K562 (cell line): Measurements from ENCODE around the gene PLCB1. TPM values are rescaled to one million over a fixed set of nuclear protein-coding genes. Genes with fewer than 3 reads are reported as not detected.
"Not testable (repeated sequence)": the region's sequence is repeated elsewhere in the genome, so short reads cannot be mapped to it uniquely, and the experiment has no call there.

ENCODE experiments used
- ATAC-seq: fragments of 200-7000 bp; cut with Tn5 transposase; 3 replicates; pipeline ENCODE4 v1.9.1; 2020; ENCODE audit warnings: moderate library complexity
- BruUV-seq: library from RNA; stranded (reverse); fragments of 400-500 nt; replicated peaks from 2 replicates; lab custom pipeline; 2021; lab: Mats Ljungman, UMichigan
- CTCF ChIA-PET: fragments of 300-600 bp; formaldehyde crosslinking; extraction: SDS; loops from one replicate; lab custom pipeline; 2021; ENCODE audit warnings: low intra/inter-chr PET ratio; lab: Yijun Ruan, JAX
- POLR2A ChIA-PET: fragments of 300-600, 350-650 bp; sonication (Branson Sonifier 250); formaldehyde crosslinking; extraction: SDS; loops from one replicate; lab custom pipeline; 2021; ENCODE audit warnings: antibody characterized with exemption, inconsistent platforms; lab: Yijun Ruan, JAX
- DNase-seq, 4 experiments: peaks; one replicate each; pipeline versions ENCODE4 v3.0.0 to v3.0.0-alpha.2; 2011 to 2018; ENCODE audit warnings: low spot score in 3 of 4, mixed read lengths in 3 of 4; ENCODE audit errors: extremely low read depth in 1 of 4
- FAIRE-seq: peaks from 2 replicates; lab custom pipeline; 2011; peaks lifted over from hg19 to GRCh38; lab: Jason Lieb, UNC
- H2AFZ ChIP-seq: 2 replicates; pipeline ENCODE4 v1.6.0; 2011; ENCODE audit warnings: low read depth, low read length, control low read depth, inconsistent platforms
- H3K27ac ChIP-seq: fragments of 200-600 bp; 3 replicates; pipeline ENCODE4 v1.8.0; 2011; ENCODE audit warnings: low read depth, mild to moderate bottlenecking, control low read depth, inconsistent platforms, low read length, moderate library complexity, mixed read lengths; ENCODE audit errors: extremely low read depth
- H3K27me3 ChIP-seq, 2 experiments: fragments of 300-600 bp in 1 of 2; 2 replicates in 1 of 2; 3 replicates in 1 of 2; pipeline versions ENCODE4 v1.6.0 to v1.8.0; 2011; ENCODE audit warnings: inconsistent platforms in 2 of 2, low read length in 2 of 2, mild to moderate bottlenecking in 1 of 2, mixed read lengths in 1 of 2, moderate library complexity in 1 of 2; ENCODE audit not compliant: control insufficient read depth in 2 of 2, insufficient read depth in 2 of 2
- H3K36me3 ChIP-seq: fragments of 300-600 bp; 3 replicates; pipeline ENCODE4 v1.8.0; 2011; ENCODE audit warnings: mild to moderate bottlenecking, low read length, inconsistent platforms; ENCODE audit not compliant: control insufficient read depth, insufficient read depth
- H3K4me1 ChIP-seq, 2 experiments: fragments of 200-600 bp in 1 of 2; replicated peaks in 1 of 2; 2 replicates in 1 of 2; 3 replicates in 1 of 2; pipeline versions ENCODE4 v1.5.1 to v1.8.0; 2011; ENCODE audit warnings: inconsistent platforms in 2 of 2, low read length in 2 of 2, mild to moderate bottlenecking in 1 of 2, mixed read lengths in 1 of 2, moderate library complexity in 1 of 2; ENCODE audit not compliant: control insufficient read depth in 2 of 2, insufficient read depth in 2 of 2
- H3K4me2 ChIP-seq: 2 replicates; pipeline ENCODE4 v1.6.1; 2011; ENCODE audit warnings: low read length, control low read depth, inconsistent platforms, mixed read lengths; ENCODE audit not compliant: insufficient read depth
- H3K4me3 ChIP-seq: fragments of 200-600 bp; sonication (generic), shearing (Covaris generic); 2 replicates; pipeline ENCODE4 v1.5.1; 2016; ENCODE audit warnings: control low read depth, inconsistent platforms
- H3K79me2 ChIP-seq: fragments of 200-600 bp; 3 replicates; pipeline ENCODE4 v1.8.0; 2011; ENCODE audit warnings: low read length, inconsistent platforms; ENCODE audit not compliant: control insufficient read depth, insufficient read depth
- H3K9ac ChIP-seq, 2 experiments: 2 replicates each; pipeline versions ENCODE4 v1.6.0 to v1.6.1; 2011; ENCODE audit warnings: low read depth in 2 of 2, low read length in 2 of 2, control low read depth in 1 of 2, inconsistent platforms in 1 of 2, mild to moderate bottlenecking in 1 of 2, mixed read lengths in 1 of 2; ENCODE audit not compliant: insufficient read depth in 1 of 2
- H3K9me1 ChIP-seq: one replicate; pipeline ENCODE4 v1.6.0; 2011; ENCODE audit warnings: inconsistent platforms, mild to moderate bottlenecking, low read length, moderate library complexity; ENCODE audit not compliant: control insufficient read depth, insufficient read depth
- H3K9me3 ChIP-seq: replicated peaks from 2 replicates; pipeline ENCODE4 v1.5.1; 2011; ENCODE audit warnings: low read depth, low read length, inconsistent platforms; ENCODE audit not compliant: control insufficient read depth, insufficient read depth
- H4K20me1 ChIP-seq: replicated peaks from 2 replicates; pipeline ENCODE4 v1.6.1; 2011; ENCODE audit warnings: low read length, inconsistent platforms, mixed read lengths; ENCODE audit not compliant: control insufficient read depth, insufficient read depth
- CEBPB ChIP-seq: fragments of 450-650 bp; IDR thresholded peaks from 2 replicates; pipeline ENCODE4 v1.6.1; 2016; ENCODE audit warnings: missing genetic modification characterization, missing compliant biosample characterization
- TEAD1 ChIP-seq, 2 experiments: fragments of 450-650 bp in 1 of 2; sonication (generic) in 1 of 2; formaldehyde crosslinking; IDR thresholded peaks; 2 replicates each; pipeline versions ENCODE4 v1.4.0 to v1.8.0; 2020 to 2022; ENCODE audit warnings: mild to moderate bottlenecking in 2 of 2, missing genetic modification reagents in 1 of 2
- ZNF3 ChIP-seq: fragments of 250-450 bp; sonication (Bioruptor Pico); IDR thresholded peaks from 2 replicates; pipeline ENCODE4 v1.5.0; 2021; ENCODE audit warnings: mild to moderate bottlenecking, moderate library complexity
- ZNF431 ChIP-seq: sonication (generic); formaldehyde crosslinking; IDR thresholded peaks from 2 replicates; pipeline ENCODE4 v1.8.0; 2022; ENCODE audit warnings: mild to moderate bottlenecking, missing genetic modification reagents
- ZNF695 ChIP-seq: fragments of 450-650 bp; formaldehyde crosslinking; IDR thresholded peaks from 2 replicates; pipeline ENCODE4 v1.4.0; 2020; ENCODE audit warnings: mild to moderate bottlenecking, moderate library complexity
- WGBS: fragments of 100-300 bp; shearing (Covaris generic); methylation state at CpG from one replicate; pipeline ENCODE4 v1.1.6; 2016; ENCODE audit warnings: low coverage, mixed read lengths; ENCODE audit not compliant: insufficient coverage; ENCODE audit errors: missing lambda C conversion rate; 5-methylcytosine and 5-hydroxymethylcytosine counted together
- in situ Hi-C: fragments of 300-500 bp; cut with MboI; formaldehyde crosslinking; loops from 4 replicates; pipeline ENCODE4 v1.15.0; 2018; ENCODE audit warnings: inconsistent platforms, mixed read lengths
- intact Hi-C: fragments of 100-400 bp; cut with micrococcal nuclease; formaldehyde crosslinking; loops from 2 replicates; pipeline ENCODE4 v1.14.2; 2022
- polyA plus RNA-seq, 8 experiments: library from polyadenylated mRNA; depleted of rRNA in 4 of 8; stranded (reverse) in 5 of 8; unstranded in 3 of 8; fragments of >200 nt; fragmentation: Nextera tagmentation in 2 of 8; fragmentation: Illumina TruSeq in 1 of 8; extraction: Ambion mirVana in 2 of 8; extraction: Trizol in 1 of 8; gene quantifications; 2 replicates each; pipeline versions ENCODE4 v1.2.1 to v1.2.3, GENCODE V29; 2011 to 2014; ENCODE audit warnings: inconsistent platforms in 1 of 8, missing spikeins in 1 of 8
- total RNA-seq, 7 experiments: library from RNA; depleted of rRNA in 6 of 7; stranded (reverse); fragments of >200 nt in 6 of 7; fragmentation: Illumina TruSeq in 2 of 7; extraction: Trizol in 2 of 7; gene quantifications; 2 replicates each; pipeline versions ENCODE4 v1.2.1 to v1.2.3, GENCODE V29; 2011 to 2021; ENCODE audit warnings: low replicate concordance in 1 of 7
- TF ChIP-seq, protein P1 (sequence below): fragments of 250-450 bp; sonication (Bioruptor Pico); IDR thresholded peaks from 2 replicates; pipeline ENCODE4 v1.4.0; 2020; ENCODE audit warnings: mild to moderate bottlenecking

PLCB1 gene
- total and polyA plus RNA-seq, 9 of the 15 experiments (the other 6 are each of a cell fraction or from before 2014, with no cell fraction given): 0.34 to 3.1 (median 1.3) TPM

DNA sequence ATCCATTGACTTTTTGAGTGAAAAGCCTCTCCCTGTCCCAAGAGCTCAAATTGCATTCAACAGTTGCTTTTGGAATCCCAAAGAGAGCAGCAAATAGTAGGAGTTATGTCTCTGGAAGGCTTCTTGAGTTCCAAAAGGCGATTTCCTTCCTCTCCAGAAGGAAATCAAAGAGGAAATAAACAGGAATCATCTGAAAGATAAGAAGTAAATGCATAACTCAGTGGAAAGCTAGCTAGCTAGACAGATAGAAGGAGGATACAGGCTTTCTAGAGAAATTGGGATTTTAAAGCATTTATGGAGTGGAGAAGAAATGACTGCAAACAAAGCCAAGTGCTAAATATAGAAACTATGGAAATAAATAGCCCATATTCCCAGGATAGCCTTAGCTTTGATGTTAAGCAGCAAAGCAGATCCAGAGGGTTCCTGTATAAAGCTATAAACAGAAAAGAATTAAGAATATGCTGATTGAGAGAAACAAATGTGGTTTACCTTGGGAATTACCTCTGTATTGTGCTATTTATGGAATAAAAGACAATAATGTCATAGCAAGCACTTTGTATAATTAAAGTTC is 214.7 kb downstream of the PLCB1 start:
- in situ Hi-C loops: no loop called here
- Histone ChIP-seq H3K4me1 (no peaks in the 10 kb centered on the region), H3K79me2 (no peaks in the 10 kb centered on the region), H3K9ac (no peak overlapping the region), H3K27ac (no peak overlapping the region), H3K36me3 (no peaks in the 10 kb centered on the region), H3K9me1 (no peaks in the 10 kb centered on the region), H3K9me3 (no peaks in the 10 kb centered on the region), H3K27me3 (no peaks in the 10 kb centered on the region), H2AFZ (no peak overlapping the region)
- CTCF ChIA-PET: no interaction called here
- no TSS peak for BruUV-seq
- FAIRE-seq: no peak
- 0% methylated on average over 1 of the region's 1 CpG for WGBS
- POLR2A ChIA-PET: no interaction called here
- TF ChIP-seq TEAD1 (CRISPR knock-in tag; IDR thresholded peaks at IDR 0.05) (no peak), ZNF3 (CRISPR knock-in tag) (no peak), ZNF695 (no peak), ZNF431 (no peak), CEBPB (no peak)
- TF ChIP-seq, protein P1, sequence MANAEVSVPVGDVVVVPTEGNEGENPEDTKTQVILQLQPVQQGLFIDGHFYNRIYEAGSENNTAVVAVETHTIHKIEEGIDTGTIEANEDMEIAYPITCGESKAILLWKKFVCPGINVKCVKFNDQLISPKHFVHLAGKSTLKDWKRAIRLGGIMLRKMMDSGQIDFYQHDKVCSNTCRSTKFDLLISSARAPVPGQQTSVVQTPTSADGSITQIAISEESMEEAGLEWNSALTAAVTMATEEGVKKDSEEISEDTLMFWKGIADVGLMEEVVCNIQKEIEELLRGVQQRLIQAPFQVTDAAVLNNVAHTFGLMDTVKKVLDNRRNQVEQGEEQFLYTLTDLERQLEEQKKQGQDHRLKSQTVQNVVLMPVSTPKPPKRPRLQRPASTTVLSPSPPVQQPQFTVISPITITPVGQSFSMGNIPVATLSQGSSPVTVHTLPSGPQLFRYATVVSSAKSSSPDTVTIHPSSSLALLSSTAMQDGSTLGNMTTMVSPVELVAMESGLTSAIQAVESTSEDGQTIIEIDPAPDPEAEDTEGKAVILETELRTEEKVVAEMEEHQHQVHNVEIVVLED (CRISPR knock-in tag): no peak
- TF ChIP-seq, all 486 proteins: peak for 0
- ATAC-seq: no peak
- DNase-seq: no peak
- H3K4me2 ChIP-seq: no peak overlapping the region
- H3K4me3 ChIP-seq: no peak overlapping the region
- intact Hi-C loops: no loop called here
- H4K20me1 ChIP-seq: no peaks in the 10 kb centered on the region

DNA sequence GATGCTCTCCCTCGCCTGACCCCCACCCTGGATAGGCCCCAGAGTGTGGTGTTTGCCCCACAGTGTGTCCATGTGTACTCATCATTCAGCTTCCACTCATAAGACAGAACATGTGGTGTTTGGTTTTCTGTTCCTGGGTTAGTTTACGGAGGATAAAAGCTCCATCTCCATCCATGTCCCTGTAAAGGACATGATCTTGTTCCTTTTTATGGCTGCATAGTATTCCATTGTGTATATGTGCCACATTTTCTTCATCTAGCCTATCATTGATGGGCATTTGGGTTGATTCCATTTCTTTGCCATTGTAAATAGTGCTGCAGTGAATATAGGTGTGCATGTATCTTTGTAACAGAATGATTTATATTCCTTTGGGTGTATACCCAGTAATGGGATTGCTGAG is 218.2 kb downstream of the PLCB1 start:
- H3K27ac ChIP-seq, H3K9me1 ChIP-seq, CTCF ChIA-PET, POLR2A ChIA-PET, H3K36me3 ChIP-seq, in situ Hi-C loops, ATAC-seq, FAIRE-seq, H3K4me2 ChIP-seq, H4K20me1 ChIP-seq, H3K79me2 ChIP-seq, H3K9ac ChIP-seq, intact Hi-C loops, H2AFZ ChIP-seq, H3K4me1 ChIP-seq, H3K27me3 ChIP-seq, H3K4me3 ChIP-seq, BruUV-seq, H3K9me3 ChIP-seq, DNase-seq: not testable (repeated sequence)
- WGBS: 5% methylated on average over 2 of the region's 2 CpGs
